ENCODE data around the gene DYNLT4. TPM values are rescaled to one million over a fixed set of nuclear protein-coding genes. Genes with fewer than 3 reads are reported as not detected.
"Not testable (repeated sequence)": the region's sequence is repeated elsewhere in the genome, so short reads cannot be mapped to it uniquely, and the experiment has no call there.

DYNLT4 gene
- total and polyA plus RNA-seq, 2 donors (not counting 3 experiments of a cell fraction or from before 2014, with no cell fraction given), result 0.46 to 0.62 TPM

GRCh38 chr1:44817771-44818495 is 10.8 kb upstream of the DYNLT4 start:
- Histone ChIP-seq H3K4me1 (ENCODE audit: control insufficient read depth, extremely low read depth, insufficient read depth, low read length) (peaks cover 12% of the 10 kb centered on the region), H3K9me1 (replicated peaks; ENCODE audit: control insufficient read depth, extremely low read depth, insufficient read depth, low read length) (no peaks in the 10 kb centered on the region), H3K36me3 (ENCODE audit: control insufficient read depth in 2 of 2, extremely low read depth in 1 of 2, insufficient read depth in 2 of 2, low read length in 2 of 2) (peaks cover 7 to 9% of the 10 kb centered on the region in 2 experiments), H3K4me3 (replicated peaks in 1 of 3; ENCODE audit: insufficient read depth in 1 of 3, low read depth in 1 of 3, low read length in 3 of 3) (no peak overlapping the region), H3K4me2 (ENCODE audit: insufficient read depth, low read length) (no peak overlapping the region), H3K9ac (replicated peaks; ENCODE audit: extremely low read depth, insufficient read depth, low read length) (no peak overlapping the region), H3K79me2 (ENCODE audit: control insufficient read depth, insufficient read depth, low read length) (no peaks in the 10 kb centered on the region), H3K27me3 (ENCODE audit: control insufficient read depth in 2 of 2, insufficient read depth in 2 of 2, low read length in 2 of 2) (no peaks in the 10 kb centered on the region), H4K20me1 (replicated peaks; ENCODE audit: control insufficient read depth, extremely low read depth, insufficient read depth, low read length) (no peaks in the 10 kb centered on the region), H2AFZ (ENCODE audit: low read depth, low read length) (no peak overlapping the region), H3K9me3 (replicated peaks; ENCODE audit: control insufficient read depth, insufficient read depth, low read length) (no peaks in the 10 kb centered on the region), H3K27ac (ENCODE audit: insufficient read depth, low read depth, low read length) (no peak overlapping the region)
- intact Hi-C loops (cut with micrococcal nuclease), result no loop called here
- FAIRE-seq (no peak), DNase-seq (ENCODE audit: low read depth, low spot score) (no peak)
- TF ChIP-seq POLR2A (IDR thresholded peaks at IDR 0.05; ENCODE audit: low read depth, low read length) (peak; percentile 61), FOS (IDR thresholded peaks at IDR 0.05; ENCODE audit: borderline replicate concordance, insufficient read depth, low read length) (no peak)
- POLR2A ChIA-PET, result interaction anchor here (0.9 to 7.3 kb wide), 6 partner anchors 9 to 522 kb away, joined by 3 to 97 read pairs (median 9); partner anchors contain the start of genes BTBD19, DYNLT4, MUTYH and PLK3
- no TSS peak for BruUV-seq (replicated peaks)
- CTCF ChIA-PET, result interaction anchor here (1.5 to 7.1 kb wide), 7 partner anchors 8 to 89 kb away, joined by 3 to 57 read pairs (median 5); partner anchors contain the start of genes BTBD19 and PLK3
- dilution Hi-C loops (cut with MboI; ENCODE audit: extremely low pct_ligation_motif_present, low sequenced_read_pairs), result no loop called here

GRCh38 chr1:44817307-44817706 is 10.2 kb upstream of the DYNLT4 start:
- Histone ChIP-seq H4K20me1 (replicated peaks; ENCODE audit: control insufficient read depth, extremely low read depth, insufficient read depth, low read length) (no peaks in the 10 kb centered on the region), H2AFZ (ENCODE audit: low read depth, low read length) (no peak overlapping the region), H3K4me1 (ENCODE audit: control insufficient read depth, extremely low read depth, insufficient read depth, low read length) (peaks cover 17% of the 10 kb centered on the region), H3K36me3 (ENCODE audit: control insufficient read depth in 2 of 2, extremely low read depth in 1 of 2, insufficient read depth in 2 of 2, low read length in 2 of 2) (peaks cover 7 to 12% of the 10 kb centered on the region in 2 experiments), H3K9me1 (replicated peaks; ENCODE audit: control insufficient read depth, extremely low read depth, insufficient read depth, low read length) (no peaks in the 10 kb centered on the region), H3K4me2 (ENCODE audit: insufficient read depth, low read length) (no peak overlapping the region), H3K9me3 (replicated peaks; ENCODE audit: control insufficient read depth, insufficient read depth, low read length) (no peaks in the 10 kb centered on the region), H3K27me3 (ENCODE audit: control insufficient read depth in 2 of 2, insufficient read depth in 2 of 2, low read length in 2 of 2) (no peaks in the 10 kb centered on the region), H3K27ac (ENCODE audit: insufficient read depth, low read depth, low read length) (no peak overlapping the region), H3K9ac (replicated peaks; ENCODE audit: extremely low read depth, insufficient read depth, low read length) (no peak overlapping the region), H3K4me3 (replicated peaks in 1 of 3; ENCODE audit: insufficient read depth in 1 of 3, low read depth in 1 of 3, low read length in 3 of 3) (no peak overlapping the region), H3K79me2 (ENCODE audit: control insufficient read depth, insufficient read depth, low read length) (no peaks in the 10 kb centered on the region)
- ChIA-PET CTCF (interaction anchor here (0.8 to 7.1 kb wide), 6 partner anchors 9 to 197 kb away, joined by 3 to 57 read pairs (median 4); partner anchors contain the start of genes BTBD19 and PLK3), POLR2A (interaction anchor here (0.9 to 7.3 kb wide), 3 partner anchors 9 to 16 kb away, joined by 3 to 97 read pairs (median 48); partner anchors contain the start of genes BTBD19, DYNLT4 and PLK3)
- BruUV-seq (replicated peaks), result no TSS peak
- FAIRE-seq (peak; percentile 24), DNase-seq (ENCODE audit: low read depth, low spot score) (no peak)
- dilution Hi-C loops (cut with MboI; ENCODE audit: extremely low pct_ligation_motif_present, low sequenced_read_pairs) (no loop called here), intact Hi-C loops (cut with micrococcal nuclease) (no loop called here)
- TF ChIP-seq POLR2AphosphoS5 (IDR thresholded peaks at IDR 0.05; ENCODE audit: insufficient read depth, low read depth, low read length) (peak; percentile 12), GATA2 (IDR thresholded peaks at IDR 0.05; ENCODE audit: insufficient read depth, insufficient read length, low read depth, low read length) (no peak)

- H3K27ac ChIP-seq (ENCODE audit: insufficient read depth, low read depth, low read length); H3K9me3 ChIP-seq (replicated peaks; ENCODE audit: control insufficient read depth, insufficient read depth, low read length); H3K9ac ChIP-seq (replicated peaks; ENCODE audit: extremely low read depth, insufficient read depth, low read length); dilution Hi-C loops (cut with MboI; ENCODE audit: extremely low pct_ligation_motif_present, low sequenced_read_pairs); FAIRE-seq; H3K4me2 ChIP-seq (ENCODE audit: insufficient read depth, low read length); H3K9me1 ChIP-seq (replicated peaks; ENCODE audit: control insufficient read depth, extremely low read depth, insufficient read depth, low read length); H3K79me2 ChIP-seq (ENCODE audit: control insufficient read depth, insufficient read depth, low read length); DNase-seq (ENCODE audit: low read depth, low spot score); H2AFZ ChIP-seq (ENCODE audit: low read depth, low read length); H4K20me1 ChIP-seq (replicated peaks; ENCODE audit: control insufficient read depth, extremely low read depth, insufficient read depth, low read length); intact Hi-C loops (cut with micrococcal nuclease); H3K27me3 ChIP-seq (ENCODE audit: control insufficient read depth in 2 of 2, insufficient read depth in 2 of 2, low read length in 2 of 2); H3K4me3 ChIP-seq (replicated peaks in 1 of 3; ENCODE audit: insufficient read depth in 1 of 3, low read depth in 1 of 3, low read length in 3 of 3); BruUV-seq (replicated peaks): not testable (repeated sequence)
- CTCF ChIA-PET, result interaction anchor here (2.1 kb wide), 1 partner anchor 15 kb away, joined by 12 read pairs; the partner anchor contains the start of gene PLK3
- POLR2A ChIA-PET, result interaction anchor here (0.9 kb wide), 1 partner anchor 16 kb away, joined by 3 read pairs; no protein-coding TSS in a partner anchor
- H3K4me1 ChIP-seq (ENCODE audit: control insufficient read depth, extremely low read depth, insufficient read depth, low read length), result peaks cover 31% of the 10 kb centered on the region
- peaks cover 7 to 12% of the 10 kb centered on the region in 2 experiments for H3K36me3 ChIP-seq (ENCODE audit: control insufficient read depth in 2 of 2, extremely low read depth in 1 of 2, insufficient read depth in 2 of 2, low read length in 2 of 2)
Measured at GRCh38 chr1:44815926-44816325, 8.8 kb upstream of the DYNLT4 start.
